DMS 273 treated with DMSO at 0.1 percent for 48 hours (cell line): ENCODE results near the gene ENPEP.
A peak's percentile ranks its signal among the peaks of the same experiment; 100 is the strongest.
"Not testable (repeated sequence)": the region's sequence is repeated elsewhere in the genome, so short reads cannot be mapped to it uniquely, and the experiment has no call there.

ENCODE experiments used
- DNase-seq: peaks from one replicate; lab custom pipeline; 2025; lab: John Stamatoyannopoulos, UW

The ENPEP gene

DNA sequence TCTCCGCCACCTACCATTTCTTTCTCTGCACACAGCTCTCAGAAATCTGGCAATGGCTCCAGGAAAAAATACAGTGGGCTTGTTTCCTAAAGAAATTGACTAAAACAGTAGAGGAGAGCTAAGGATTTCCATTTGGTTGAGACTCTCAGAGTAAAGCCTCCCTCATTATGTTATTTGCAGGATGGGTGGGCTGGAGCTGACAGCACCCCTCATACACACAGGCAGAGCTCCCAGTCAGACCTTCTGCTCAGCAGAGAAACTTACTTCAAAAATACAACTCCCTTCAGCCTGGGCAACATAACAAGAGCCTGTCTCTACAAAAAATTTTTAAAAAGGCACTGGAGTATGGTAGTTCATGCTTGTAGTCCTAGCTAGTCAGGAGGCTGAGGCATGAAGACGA is 44.9 kb downstream of the ENPEP start:
- no peak for DNase-seq

DNA sequence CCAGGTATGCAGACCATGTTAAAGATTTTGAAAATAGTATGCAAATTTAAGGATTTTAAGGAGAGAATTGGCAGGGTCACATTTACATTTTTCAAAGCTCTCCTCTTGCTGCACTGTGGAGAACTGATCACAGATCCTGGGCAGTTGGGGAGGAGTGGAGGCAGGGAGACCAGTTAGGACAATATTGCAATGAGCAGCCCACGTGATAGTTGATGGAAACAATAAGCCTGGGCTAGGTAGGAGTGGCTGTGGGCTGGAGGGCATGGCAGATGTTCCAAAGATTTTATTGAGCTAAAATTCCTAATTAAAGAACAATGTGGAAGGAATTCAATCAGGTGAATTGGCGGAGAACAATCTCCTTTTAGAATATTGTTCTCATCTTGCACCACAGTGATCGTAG is 50.6 kb downstream of the ENPEP start:
- no peak for DNase-seq

DNA sequence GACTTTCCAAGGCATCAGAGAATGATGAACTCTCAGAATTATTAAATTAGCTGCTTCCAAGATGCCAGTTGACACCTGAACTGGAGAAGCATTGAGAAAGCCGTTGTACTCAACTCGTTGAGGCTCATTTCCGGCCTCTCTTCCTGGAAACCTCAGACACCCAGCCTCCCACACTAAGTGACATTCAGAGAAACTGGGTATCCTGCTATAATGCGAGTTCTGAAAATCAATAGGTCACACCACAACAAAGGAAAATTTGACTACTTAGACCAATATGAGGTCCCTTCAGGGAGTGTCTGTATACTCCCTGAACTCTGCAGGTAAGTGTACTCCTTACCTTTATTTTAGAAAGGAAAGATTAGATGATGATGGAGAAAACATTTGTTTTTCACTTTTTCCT is 51.2 kb downstream of the ENPEP start:
- no peak for DNase-seq

DNA sequence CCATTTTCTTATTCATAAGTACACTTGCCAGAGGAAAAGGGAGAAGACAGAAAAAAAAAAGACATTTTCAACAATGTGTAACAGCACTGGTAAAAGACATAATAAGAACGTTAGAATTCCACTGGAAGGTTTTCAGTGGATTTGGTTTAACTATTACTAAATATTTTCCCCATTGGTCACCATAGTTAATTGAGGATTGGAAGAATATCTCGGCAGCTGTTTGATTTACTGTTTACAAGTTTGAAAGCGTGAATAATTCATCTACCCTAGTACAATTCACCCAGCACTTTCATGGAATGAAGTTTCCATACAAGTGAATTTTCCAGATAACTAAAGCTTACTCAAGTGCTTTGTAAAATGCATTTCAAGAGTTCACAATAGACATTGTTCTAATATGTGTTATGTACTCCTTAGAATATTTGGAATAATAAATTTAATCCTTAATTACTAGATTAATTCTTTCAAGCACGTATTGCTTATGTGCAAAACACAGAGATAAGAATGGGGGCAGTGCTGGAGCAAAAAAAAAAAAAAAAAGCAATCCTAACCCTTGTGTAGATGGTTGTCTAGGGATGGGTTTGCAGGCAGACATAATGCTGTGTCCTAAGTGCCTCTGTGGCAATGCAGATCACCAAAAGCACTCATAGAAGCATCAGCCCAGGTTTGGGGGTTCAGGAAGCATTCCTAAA is 57.1 kb downstream of the ENPEP start:
- DNase-seq = no peak

DNA sequence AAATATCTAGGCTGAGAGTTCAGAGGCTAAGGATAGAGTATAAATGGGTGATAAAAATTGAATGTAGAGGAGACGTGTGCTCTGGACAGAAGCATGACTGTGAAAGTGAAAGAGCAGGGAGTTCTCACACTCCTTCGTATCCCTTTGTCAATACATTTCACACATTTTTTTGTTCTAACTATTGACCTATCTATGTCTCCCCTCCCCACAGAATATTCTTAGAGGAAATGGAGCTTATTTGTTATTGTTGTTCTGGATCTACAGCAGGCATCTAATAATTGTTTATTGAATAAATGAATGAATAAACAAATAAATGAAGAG is 57.6 kb downstream of the ENPEP start:
- DNase-seq = no peak

DNA sequence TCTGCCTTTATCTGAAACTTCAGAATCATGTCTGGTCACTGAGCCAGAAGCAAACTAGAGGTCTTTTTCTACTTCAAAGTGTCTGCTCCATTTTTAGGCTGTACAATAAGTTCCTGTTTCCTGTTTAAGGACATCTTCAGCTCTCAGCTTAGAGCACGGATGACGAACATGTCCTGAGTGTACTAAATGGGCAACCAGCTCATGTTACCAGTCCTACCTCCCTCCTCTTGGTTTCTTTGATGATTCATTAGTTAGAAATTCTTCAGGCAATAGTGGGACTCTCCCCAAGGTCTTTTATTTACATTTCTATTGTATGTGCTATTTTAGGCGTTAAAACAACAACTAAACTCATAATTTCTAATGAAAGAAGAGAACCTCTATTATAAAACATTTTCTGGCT is 58.0 kb downstream of the ENPEP start:
- DNase-seq = no peak

DNA sequence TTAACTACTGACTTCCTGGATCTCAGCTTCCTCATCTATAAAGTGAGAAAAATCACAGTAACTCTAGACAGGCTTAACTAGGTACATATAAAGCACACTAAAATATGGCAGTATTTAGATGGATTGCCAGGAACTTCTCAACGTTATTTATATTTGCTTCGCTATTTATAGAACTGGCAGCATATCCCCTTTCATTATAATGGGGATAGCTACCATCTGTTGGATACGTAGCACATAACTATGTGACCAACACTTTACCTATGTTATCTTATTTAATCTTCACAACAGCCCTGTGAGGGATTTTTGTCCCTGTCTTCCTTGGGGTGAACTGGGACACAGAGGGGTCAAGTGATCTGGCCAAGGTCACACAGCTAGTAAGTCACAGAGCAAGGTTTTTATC is 64.6 kb downstream of the ENPEP start:
- no peak for DNase-seq

DNA sequence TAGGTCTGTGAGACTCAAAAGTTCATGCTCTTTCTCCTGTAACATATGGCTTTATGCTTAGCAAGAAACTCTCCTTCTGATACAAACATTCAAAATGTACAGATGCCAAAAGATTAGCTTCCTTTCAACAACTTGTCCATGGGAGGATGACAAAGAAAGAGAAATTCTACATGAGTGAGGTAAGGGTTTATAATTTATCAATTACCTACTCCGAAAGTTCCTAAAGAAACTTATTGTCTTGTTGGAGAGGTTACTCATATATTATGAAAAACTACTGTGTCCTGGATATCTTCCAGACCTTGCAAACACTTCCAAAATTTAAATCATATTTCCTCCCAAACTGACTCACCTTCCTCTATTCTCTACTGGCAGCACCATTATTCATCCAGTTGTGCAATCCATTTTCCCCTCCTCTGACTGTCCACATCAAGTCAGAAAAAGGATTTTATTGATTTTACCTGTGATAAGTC is 65.1 kb downstream of the ENPEP start:
- no peak for DNase-seq

DNA sequence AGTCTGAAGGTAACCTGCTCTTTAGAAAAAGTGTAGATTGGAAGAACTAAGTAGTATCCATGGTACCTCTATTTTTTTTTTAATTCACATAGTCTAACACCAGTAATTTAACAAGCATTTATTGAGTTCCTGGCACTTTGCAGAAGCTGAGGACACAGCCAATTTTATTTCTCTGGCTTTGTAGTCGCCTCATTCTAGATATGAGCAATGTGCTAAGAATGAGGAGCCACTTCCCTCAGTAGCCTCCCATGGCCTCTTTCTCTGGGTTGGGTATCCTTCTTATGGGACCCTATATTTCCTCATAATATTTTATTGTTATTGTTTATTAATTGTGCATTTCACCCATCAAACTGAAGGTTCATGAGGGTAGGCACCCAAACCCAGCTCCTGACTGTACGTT is 67.6 kb downstream of the ENPEP start:
- no peak for DNase-seq

DNA sequence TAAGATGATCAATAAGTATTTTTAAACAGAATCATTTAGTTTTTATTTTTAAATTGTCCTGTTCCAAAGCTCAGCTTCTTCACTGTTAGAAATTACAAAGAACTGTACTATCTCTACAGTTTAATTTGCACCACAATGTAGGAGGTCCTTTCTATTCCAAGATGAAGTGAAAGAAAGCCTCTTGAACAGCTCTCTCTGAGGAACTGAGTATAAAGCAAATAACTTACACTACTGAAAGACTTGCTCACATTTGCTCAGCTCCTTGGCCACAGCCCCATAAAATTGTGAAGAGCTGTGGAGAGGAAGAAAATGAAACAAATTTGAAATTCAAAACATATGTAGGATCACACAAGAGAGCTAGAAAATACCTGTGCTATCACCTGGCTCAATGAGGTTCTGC is 68.6 kb downstream of the ENPEP start:
- no peak for DNase-seq

DNA sequence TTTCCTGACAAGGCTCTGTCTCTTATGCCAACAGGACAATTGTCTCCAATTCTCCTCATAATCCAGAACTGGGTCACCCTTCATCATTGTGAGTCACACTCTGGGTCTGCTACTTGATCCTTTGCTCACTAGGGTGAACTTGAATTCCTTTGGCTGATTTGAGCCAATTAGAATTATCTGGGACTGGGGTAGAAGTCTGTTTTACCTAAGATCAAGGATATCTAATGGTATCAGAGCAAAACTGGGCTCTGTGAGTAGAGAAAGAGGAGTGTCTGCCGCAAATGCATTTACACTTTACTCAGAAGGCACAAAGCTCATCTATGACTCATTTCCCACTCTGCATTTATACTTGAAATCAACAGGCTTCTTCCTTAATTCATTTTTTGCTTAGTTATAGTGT is 74.3 kb downstream of the ENPEP start:
- DNase-seq = no peak

DNA sequence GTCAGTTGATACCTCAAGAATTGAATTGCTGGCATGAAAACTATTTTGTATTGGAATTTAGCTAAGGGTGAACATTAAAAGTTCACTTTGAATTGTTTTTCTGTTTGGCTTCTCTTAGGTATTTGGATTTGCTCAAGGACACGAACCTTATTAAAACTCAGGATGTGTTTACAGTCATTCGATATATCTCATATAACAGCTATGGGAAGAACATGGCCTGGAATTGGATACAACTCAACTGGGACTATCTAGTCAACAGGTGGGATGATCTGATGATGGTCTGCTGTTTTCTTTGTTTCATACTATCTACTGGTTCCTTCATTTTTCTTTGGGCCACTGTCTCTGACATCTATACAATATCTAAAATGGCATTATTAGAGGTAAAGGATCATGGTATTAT is 77.2 kb downstream of the ENPEP start:
- DNase-seq = no peak

DNA sequence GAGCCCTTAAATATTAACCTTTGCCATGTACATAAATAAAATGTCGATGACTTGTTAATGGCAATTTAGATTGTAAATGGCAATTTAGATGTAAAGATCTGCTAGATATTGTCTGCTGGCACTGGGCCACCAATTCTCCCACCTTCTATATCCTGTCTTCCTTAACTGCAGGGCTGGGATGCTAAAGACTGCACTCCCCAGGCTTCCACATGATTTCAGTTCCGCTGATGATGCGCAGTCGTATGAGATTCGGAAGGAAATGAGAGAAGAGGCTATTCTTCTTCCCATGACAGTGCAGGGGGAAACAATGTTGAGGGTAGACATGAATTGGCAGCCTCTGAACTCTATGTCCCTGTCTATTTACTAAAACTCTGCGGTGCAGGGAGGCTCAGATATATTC is 91.3 kb downstream of the ENPEP start:
- DNase-seq = no peak

DNA sequence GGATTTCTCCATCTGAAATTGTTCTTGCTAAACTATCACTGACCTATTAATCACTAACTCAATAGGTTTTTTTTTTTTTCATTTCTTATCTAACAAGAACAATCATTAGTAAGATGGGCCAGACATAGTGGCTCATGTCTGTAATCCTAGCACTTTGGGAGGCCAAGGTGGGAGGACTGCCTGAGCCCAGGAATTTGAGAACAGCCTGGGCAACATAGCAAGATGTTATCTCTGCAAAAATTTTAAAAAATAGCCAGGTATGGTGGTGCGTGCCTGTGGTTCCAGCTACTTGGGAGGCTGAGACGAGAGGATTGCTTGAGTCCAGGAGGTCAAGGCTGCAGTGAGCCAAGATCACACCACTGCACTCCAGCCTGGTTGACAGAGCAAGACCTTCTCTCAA is 100.7 kb downstream of the ENPEP start:
- DNase-seq = not testable (repeated sequence)

DNA sequence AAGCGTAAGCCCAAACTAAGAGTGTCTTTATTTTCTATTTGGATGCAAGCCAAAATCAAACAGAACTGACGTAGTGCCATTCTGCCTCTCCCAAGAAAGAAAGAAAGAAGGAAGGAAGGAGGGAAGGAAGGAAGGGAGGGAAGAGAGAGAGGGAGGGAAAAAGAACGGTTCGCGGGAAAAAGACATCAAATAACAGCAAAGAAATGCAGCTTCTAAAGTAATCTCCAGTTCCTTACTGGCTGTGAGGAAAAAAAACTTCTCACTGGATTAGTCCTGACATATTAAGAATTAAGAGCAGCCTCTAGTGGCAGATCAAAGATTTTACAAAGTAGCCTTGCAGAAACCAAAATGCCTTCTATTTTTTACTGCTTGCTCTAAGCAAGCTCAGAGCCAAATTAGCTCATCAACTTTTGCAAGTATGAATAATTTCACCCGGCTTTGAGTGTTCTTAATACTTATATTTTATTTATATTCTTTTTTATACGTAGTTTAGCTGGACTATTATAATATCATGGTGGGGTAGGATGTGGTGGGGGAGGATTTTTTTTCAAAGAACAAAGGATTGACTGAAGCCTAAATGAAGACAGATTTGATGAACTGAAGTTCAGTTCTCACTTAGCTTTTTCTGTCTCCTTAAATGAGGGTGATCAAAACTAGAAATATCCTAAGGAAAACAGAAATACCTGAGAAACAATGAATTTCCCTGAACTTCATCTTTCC is 110.3 kb downstream of the ENPEP start:
- peak; percentile 14 for DNase-seq

DNA sequence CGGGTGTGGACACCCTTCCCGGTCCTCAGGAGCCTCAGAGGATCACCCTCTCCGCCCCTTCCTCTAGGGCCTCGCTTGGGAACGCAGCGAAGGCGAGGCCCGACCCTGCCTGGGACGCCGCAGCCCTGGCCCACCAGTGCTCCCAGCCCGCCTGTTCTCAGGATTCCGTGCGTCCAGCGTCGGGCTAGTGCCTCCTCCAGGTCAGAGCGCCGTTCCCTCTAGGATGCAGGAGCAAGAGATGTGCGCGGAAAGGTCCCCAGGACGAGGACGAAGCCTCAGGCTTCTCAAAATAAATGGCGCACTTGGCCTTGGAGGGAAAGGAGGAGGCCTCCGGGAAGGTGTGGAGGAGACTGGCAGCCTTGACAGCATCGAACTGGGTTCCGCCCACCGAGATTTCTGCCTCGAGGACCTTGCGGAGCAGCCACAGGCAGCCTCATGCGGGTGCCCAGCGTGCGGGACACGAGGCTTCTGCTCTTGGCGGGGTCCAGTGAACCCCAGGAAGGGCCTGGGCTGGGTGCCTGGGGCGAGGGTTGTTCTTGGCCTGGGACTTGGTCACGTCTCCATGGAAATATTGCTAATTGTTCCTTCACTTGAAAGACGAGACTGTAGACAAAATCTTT is 111.8 kb downstream of the ENPEP start:
- no peak for DNase-seq

DNA sequence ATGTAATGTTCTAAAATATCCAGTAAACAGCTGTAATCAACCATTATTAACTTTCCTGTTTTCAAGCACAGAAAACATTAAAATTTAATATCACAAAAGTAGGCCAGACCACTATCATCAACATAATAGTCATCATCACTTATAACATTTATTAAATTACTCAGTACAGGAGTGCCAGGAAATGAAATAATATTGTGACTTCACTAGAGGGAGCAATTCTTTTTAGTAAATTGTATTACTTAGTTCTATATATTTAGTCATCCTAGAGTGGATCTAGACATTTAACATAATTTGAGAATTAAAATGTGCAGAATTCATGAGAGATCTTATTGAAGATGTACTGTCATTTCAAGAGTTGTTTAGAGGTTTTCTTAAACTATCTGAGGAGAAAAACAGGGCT is 113.3 kb downstream of the ENPEP start:
- DNase-seq = no peak

DNA sequence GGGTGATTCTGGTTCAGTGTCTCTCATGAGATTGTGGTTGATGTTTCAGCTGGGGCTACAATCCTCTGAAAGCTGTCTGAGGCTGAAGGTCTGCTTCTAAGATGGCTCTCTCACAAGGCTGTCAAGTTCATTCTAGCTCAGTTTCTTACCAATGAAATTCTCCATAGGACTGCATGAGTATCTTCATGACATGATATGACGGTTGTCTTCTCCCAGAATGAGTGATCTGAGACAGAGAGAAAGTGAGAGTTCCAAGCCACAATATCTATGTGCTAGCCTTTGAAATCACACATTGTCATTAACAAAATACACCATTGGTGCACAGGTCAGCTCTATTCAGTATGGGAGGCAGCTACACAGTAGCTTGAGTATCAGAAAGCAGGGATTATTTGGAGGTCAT is 119.6 kb downstream of the ENPEP start:
- no peak for DNase-seq

DNA sequence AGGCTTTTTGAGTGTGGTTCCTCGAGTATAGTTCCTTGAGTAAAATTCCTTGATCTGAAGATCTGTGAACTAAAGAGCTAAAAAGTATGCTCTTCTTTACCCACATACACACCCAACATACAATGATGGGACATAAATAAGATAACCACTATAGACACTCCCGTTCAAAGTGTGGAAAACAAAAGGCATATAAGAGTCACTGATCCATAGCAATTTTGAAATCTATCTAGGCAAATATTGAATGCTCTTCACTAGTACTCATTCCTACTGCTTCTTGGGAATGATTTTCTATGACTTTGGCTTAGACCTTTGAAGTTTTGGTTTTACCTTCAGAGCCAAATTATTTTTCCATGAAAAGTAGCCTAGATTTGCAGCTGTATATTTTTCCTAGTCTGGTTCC is 120.5 kb downstream of the ENPEP start:
- DNase-seq = no peak

DNA sequence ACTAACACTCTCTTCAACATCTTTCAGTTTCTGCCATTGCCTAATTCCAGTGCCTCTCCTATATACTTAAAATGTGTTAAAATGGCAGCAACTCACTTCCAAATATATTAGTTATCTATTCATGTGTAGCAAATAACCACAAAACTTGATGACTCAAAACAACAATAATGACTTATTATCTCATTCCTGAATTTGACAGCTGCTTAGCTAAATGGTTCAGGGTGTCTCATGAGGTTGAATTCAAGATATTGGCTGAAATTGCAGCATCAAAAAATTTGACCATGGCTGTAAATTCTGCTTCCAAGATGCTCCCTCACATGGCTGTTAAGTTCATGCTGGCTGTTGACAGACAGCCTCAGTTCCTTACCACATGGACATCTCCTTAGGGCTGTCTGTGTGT is 121.6 kb downstream of the ENPEP start:
- no peak for DNase-seq

DNA sequence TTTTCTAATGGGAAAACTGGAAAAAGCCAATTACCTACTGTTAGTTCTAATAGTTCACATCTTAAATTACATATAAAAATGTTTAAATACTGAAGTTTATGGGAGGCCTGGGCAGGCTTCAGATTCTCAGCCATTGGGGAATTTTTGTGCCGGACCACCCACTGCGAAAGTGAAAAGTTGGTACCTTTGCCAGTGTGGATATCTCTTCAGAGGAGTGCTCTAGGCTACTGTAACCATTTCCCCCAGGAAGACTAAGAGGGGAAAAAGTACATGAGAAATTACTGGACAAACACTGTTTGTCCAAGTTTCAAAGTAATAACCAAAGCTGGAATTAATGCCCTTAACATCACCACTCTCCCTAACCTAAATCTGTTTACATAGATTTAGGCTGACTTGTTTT is 126.1 kb downstream of the ENPEP start:
- no peak for DNase-seq

DNA sequence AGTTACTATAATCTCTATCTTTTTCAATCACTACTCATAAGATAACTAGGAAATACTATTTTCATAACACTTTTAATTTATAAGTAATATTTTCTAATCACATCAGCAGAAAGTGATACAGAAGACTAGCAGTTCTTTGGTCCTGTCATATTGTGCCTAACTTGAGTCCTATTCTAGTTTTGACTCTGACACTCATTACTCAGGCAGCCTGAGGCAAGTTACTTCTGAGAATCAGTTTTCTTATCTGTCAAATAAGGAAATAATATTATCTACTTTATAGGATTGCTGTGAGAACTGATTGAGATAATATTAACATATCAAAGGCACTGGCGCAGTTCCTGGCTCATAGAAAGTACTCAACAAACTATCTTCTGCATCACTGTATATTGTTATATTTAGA is 129.1 kb downstream of the ENPEP start:
- DNase-seq = no peak

DNA sequence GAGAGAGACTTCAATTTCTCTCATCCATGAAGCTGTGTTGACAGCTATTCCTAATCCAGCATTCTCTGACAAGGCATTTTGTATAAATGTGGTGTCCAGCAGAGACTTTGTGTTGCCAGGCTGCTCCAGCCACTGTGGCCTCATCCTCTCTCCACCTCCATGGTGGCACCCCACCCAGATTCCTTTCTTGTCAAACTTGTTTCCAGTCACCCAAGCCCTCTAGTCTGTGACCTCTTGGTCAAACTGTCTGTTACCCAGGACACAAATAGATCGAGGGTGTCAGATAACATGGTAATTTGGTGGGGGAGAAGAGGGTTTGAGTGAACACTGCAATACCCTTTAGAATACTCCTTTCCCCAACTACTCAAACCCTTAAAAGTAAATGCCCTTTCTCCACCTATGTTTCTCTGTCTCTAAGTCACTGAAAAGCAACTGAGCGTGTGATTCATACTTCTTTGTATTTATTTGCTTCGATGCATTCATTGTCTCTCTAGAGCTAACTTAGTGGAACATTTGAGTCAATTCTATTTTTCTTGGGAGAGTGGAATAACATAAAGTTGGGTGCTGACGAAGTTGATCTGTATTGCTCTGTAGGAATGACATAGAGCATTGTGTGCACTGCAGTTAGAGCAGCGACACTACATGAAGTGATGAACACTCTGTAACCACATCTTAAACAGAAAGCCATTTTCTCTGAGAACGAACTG is 133.2 kb downstream of the ENPEP start:
- no peak for DNase-seq
